Left lung (tissue), 10 donors: Measurements from ENCODE around the gene CNBD2. TPM values are rescaled to one million over a fixed set of nuclear protein-coding genes. Genes with fewer than 3 reads are reported as not detected.
"Not testable (repeated sequence)": the region's sequence is repeated elsewhere in the genome, so short reads cannot be mapped to it uniquely, and the experiment has no call there.

ENCODE experiments used
- ATAC-seq: fragments of 200-7000 bp; cut with Tn5 transposase; one replicate; pipeline ENCODE4 v1.9.1; 2020; ENCODE audit warnings: moderate library complexity
- DNase-seq, 4 donors: peaks; one replicate each; pipeline ENCODE4 v3.0.0-alpha.2; 2013 to 2020
- H3K27ac ChIP-seq, 2 donors: fragments of 200-600 bp; sonication (generic) in 1 of 2; one replicate each; pipeline versions ENCODE4 v1.5.0 to v1.8.0; 2020 to 2021
- H3K27me3 ChIP-seq, 2 donors: fragments of 200-600 bp; sonication (generic) in 1 of 2; one replicate each; pipeline versions ENCODE4 v1.5.0 to v1.8.0; 2020 to 2021
- H3K36me3 ChIP-seq, 2 donors: fragments of 200-600 bp; sonication (generic) in 1 of 2; one replicate each; pipeline versions ENCODE4 v1.5.0 to v1.8.0; 2020 to 2021
- H3K4me1 ChIP-seq, 2 donors: fragments of 200-600 bp; one replicate each; pipeline ENCODE4 v1.8.0; 2021
- H3K4me3 ChIP-seq, 2 donors: fragments of 200-600 bp; sonication (generic) in 1 of 2; one replicate each; pipeline versions ENCODE4 v1.5.0 to v1.8.0; 2020 to 2021; ENCODE audit warnings: mild to moderate bottlenecking in 1 of 2
- H3K9me3 ChIP-seq, 2 donors: fragments of 200-600 bp; sonication (generic) in 1 of 2; one replicate each; pipeline versions ENCODE4 v1.5.0 to v1.8.0; 2020 to 2021
- CTCF ChIP-seq, 2 donors: fragments of 200-600 bp; sonication (generic) in 1 of 2; IDR thresholded peaks; one replicate each; pipeline versions ENCODE4 v1.5.0 to v1.8.0; 2021; ENCODE audit warnings: antibody characterized with exemption in 2 of 2
- intact Hi-C, 2 donors: fragments of 100-400 bp; cut with DNase I; formaldehyde crosslinking; loops; one replicate each; pipeline versions ENCODE4 v1.11.2 to v1.14.2; 2022
- polyA plus RNA-seq, 6 donors: library from polyadenylated mRNA; unstranded; fragments of 120-200 nt; gene quantifications; one replicate each; pipeline ENCODE4 v1.2.1, GENCODE V29; 2013; ENCODE audit not compliant: insufficient read length in 6 of 6
- total RNA-seq, 2 donors: library from RNA; stranded (reverse); fragmentation: NEBNext Ultra II Directional; extraction: Animal tissue kit (Norgen Biotek cat#: 25700); gene quantifications; one replicate each; pipeline ENCODE4 v1.2.1, GENCODE V29; 2021
- donor health status: DM: no; HTN: yes; CAD: no.
- donor health status: DM: no; HTN: no; CAD: no.

Gene CNBD2
- total and polyA plus RNA-seq, 8 donors = 0.36 to 3.6 (median 0.51) TPM

GRCh38 chr20:35950093-35950492 lies 18.3 kb upstream of the CNBD2 start:
- DNase-seq (no peak), ATAC-seq (no peak)
- H3K27me3 ChIP-seq = no peaks in the 10 kb centered on the region
- peaks cover 12 to 20% of the 10 kb centered on the region in 2 donors for H3K4me1 ChIP-seq
- intact Hi-C loops = no loop called here
- peaks cover 0 to 36% of the 10 kb centered on the region in 2 donors for H3K36me3 ChIP-seq
- H3K4me3 ChIP-seq = no peak overlapping the region
- no peak overlapping the region for H3K27ac ChIP-seq
- H3K9me3 ChIP-seq = no peaks in the 10 kb centered on the region
- TF ChIP-seq CTCF (IDR thresholded peaks at IDR 0.05) = no peak

- H3K27ac ChIP-seq = peak overlapping the region in 1 of 2 donors; percentile 99
- peaks cover 0 to 16% of the 10 kb centered on the region in 2 donors for H3K36me3 ChIP-seq
- H3K4me3 ChIP-seq = peak overlapping the region in 1 of 2 donors; percentile 85
- H3K4me1 ChIP-seq = peaks cover 12 to 25% of the 10 kb centered on the region in 2 donors
- DNase-seq, intact Hi-C loops, ATAC-seq, H3K27me3 ChIP-seq, H3K9me3 ChIP-seq: not testable (repeated sequence)
Measured at GRCh38 chr20:35952080-35952479, 16.3 kb upstream of the CNBD2 start.

GRCh38 chr20:35952480-35953386 lies 15.7 kb upstream of the CNBD2 start:
- Histone ChIP-seq H3K4me3 (peak overlapping the region; percentile 79 to 85), H3K4me1 (peaks cover 12 to 25% of the 10 kb centered on the region in 2 donors), H3K27ac (peak overlapping the region; percentile 95 to 99), H3K27me3 (no peaks in the 10 kb centered on the region), H3K9me3 (no peaks in the 10 kb centered on the region), H3K36me3 (peaks cover 0 to 9% of the 10 kb centered on the region in 2 donors)
- ATAC-seq = no peak
- intact Hi-C loops = no loop called here
- DNase-seq = no peak
- TF ChIP-seq CTCF (IDR thresholded peaks at IDR 0.05) = no peak

- H3K9me3 ChIP-seq = no peaks in the 10 kb centered on the region
- TF ChIP-seq CTCF (IDR thresholded peaks at IDR 0.05) = no peak
- intact Hi-C loops = no loop called here
- ATAC-seq (peak; percentile 49), DNase-seq (peak; percentile 13 to 91 (median 46))
- H3K4me3 ChIP-seq = peak overlapping the region; percentile 79 to 85
- H3K27ac ChIP-seq = peak overlapping the region; percentile 95 to 99
- no peaks in the 10 kb centered on the region for H3K27me3 ChIP-seq
- peaks cover 12 to 25% of the 10 kb centered on the region in 2 donors for H3K4me1 ChIP-seq
- H3K36me3 ChIP-seq = peaks cover 0 to under 1% of the 10 kb centered on the region in 2 donors
Measured at GRCh38 chr20:35953387-35954199, 14.8 kb upstream of the CNBD2 start.

- Histone ChIP-seq H3K4me3 (peak within 1 kb of the TSS; percentile 79 to 85), H3K4me1 (peaks cover 12 to 25% of the 10 kb centered on the region in 2 donors), H3K27ac (peak within 1 kb of the TSS; percentile 95 to 99), H3K27me3 (no peaks in the 10 kb centered on the region), H3K36me3 (no peaks in the 10 kb centered on the region), H3K9me3 (no peaks in the 10 kb centered on the region)
- peak; percentile 98 for TF ChIP-seq CTCF (IDR thresholded peaks at IDR 0.05)
- DNase-seq = peak; percentile 96 to 99 (median 98)
- ATAC-seq = peak; percentile 96
- intact Hi-C loops = no loop called here
Measured at GRCh38 chr20:35954200-35954906, 14.0 kb upstream of the CNBD2 start, which contains the start of gene SCAND1. Gene SCAND1 (minus strand): TSS chr20:35954502. CDS start chr20:35954284, 218 bp downstream.
